Smooth muscle cell of the brain vasculature (primary cell): Measurements from ENCODE around the gene THRB.

Source experiments
- DNase-seq: peaks from one replicate; pipeline ENCODE4 v3.0.0-alpha.2; 2012; ENCODE audit warnings: low read depth, low spot score

The THRB gene

DNA sequence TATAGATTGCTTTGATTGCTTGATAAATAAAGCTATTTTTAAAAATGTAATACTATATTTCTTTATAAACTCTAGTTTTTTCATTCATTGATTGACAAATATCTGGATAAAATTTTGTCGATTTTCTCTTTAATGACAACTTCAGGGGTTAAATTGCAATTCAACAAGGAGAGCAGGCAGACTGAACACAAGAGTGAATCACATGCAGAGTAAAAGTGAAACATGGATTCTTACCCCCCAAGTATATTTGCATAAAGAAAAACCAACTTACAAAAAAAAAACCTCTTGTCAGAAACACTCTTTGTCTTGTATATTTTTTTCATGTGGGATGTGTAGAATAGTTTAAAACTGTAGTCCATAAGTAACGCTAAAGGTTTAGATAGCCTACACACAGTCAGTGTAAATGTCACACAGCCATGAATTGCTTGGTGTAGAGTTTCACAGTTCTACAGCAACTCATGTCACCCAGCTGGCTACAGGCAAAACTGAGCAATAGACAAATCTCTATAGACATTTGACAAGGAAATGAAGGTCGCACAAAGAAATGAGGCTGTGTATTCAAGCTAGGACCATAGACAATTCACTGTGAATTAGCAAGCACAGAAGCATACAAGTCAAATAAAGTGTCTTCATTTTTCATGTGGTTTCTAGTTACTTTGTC lies 141.6 kb downstream of the THRB start:
- no peak for DNase-seq

GRCh38 chr3:24351779-24352469 lies 142.7 kb downstream of the THRB start:
- DNase-seq: no peak

GRCh38 chr3:24349367-24350019 lies 145.2 kb downstream of the THRB start:
- DNase-seq: no peak

- no peak for DNase-seq
Measured at GRCh38 chr3:24348348-24348747, 146.3 kb downstream of the THRB start.

DNA sequence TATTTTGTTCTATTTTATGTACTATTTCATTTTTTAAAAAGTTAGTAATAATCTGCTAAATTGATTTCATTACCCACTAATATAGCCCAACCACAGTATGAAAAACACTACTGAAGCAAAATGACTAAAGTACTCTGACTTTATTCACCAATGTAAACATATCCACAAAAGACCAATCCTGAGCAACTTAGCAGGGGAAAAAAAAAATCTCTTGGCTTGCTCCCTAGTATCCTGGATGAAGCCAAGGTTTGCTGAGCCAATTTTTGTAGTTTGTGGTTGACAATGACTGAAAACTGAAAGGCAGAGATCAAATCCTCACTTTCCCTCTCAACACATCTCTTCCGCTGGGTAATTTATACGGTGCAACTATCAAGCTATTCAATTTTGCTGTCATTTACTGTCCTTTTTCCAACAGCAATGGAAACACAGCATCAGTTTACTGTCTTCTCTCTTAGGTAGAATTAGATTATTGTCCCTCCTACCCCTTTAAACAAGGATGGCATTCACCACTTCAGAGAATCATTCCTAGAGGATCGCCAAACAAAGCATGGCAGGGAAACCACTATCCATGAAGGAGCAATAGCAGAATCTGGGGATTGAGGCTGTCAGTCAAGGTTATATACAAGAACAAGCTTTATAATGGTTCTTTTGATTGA lies 149.7 kb downstream of the THRB start:
- DNase-seq: no peak

DNA sequence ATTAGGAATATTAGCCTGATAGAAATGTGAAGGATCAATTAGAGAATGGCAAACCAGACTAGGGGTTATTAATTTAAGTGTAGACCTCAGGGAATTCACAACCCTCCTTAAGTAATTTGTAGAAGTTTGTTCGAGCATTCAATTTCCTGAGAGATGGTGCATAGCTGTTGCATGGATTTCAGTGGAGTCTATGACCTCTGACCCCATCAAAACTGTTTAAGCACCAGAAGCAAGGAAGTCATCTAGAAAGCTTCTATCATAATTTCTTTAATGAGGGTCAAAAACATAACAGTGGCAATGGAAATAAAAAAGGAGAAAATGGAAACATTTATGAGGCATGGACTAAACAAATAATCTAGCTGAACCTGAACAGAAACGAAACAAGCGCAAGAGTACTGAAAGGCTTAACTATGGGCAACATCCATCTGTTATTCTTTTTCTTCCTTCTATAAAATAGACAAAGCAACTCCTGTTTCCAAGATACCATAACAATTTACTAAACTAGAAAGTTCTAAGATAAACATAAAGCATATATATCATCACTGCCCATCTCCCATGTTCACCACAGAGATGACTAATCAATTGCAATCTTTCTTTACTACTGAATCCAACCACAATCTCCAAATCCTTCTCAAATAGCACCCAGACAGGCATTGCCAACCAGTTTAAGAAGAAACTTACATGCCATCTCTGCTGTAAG lies 151.4 kb downstream of the THRB start:
- DNase-seq: no peak

- no peak for DNase-seq
Measured at GRCh38 chr3:24342275-24342674, 152.4 kb downstream of the THRB start.

DNA sequence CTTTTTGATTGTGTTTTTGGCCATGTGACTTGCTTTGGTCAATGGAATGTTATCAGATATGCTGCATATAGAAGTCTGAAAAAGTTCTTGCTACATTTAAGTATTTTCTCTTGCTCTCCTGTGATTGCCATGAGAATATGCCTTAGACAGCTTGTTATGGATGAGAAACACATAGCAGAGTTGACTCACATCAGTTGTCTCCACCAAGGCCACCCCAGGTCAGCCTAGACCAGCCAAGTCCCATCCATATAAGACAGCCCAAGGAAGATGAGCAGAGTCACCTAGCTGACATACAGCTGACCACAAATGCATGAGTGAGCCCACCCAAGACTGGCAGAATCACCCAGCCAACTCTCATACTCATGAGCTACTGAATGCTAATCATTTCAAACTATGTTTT lies 153.0 kb downstream of the THRB start:
- no peak for DNase-seq

GRCh38 chr3:24340966-24341365 lies 153.7 kb downstream of the THRB start:
- no peak for DNase-seq

GRCh38 chr3:24340161-24340560 lies 154.5 kb downstream of the THRB start:
- DNase-seq: no peak

GRCh38 chr3:24339266-24339825 lies 155.3 kb downstream of the THRB start:
- peak; percentile 70 for DNase-seq

DNA sequence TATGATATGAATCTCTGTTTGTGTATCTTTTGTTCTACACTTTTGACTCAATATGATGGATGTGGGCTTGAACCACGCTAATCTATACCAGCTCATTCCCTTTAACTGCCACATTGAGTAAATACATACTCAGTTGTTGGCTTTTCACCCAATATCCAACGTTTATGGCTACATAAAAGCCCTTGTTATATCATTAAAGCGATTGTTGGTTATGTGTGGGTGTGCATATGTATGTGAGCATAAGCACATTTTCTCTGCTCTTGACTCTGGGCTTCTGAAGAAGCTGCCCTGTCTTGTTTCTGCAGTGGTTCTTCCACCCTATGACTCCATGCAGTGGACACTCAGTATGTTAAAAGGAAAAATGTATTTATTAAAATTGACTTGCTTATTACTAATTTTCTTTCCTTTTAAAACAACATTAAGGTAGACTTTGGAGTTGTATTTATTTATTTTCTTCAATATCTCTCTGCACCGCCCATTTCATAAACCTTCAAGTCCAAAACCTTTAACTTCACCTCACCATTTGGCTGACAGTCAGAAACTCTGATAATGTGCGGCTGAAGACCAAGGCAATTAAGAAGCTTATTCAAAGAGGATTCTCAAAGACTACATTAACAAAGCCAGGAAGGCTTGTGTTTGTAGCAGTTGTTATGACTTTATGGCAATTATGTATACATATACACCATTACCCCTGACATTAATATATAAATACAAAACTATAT lies 156.1 kb downstream of the THRB start:
- DNase-seq: no peak

DNA sequence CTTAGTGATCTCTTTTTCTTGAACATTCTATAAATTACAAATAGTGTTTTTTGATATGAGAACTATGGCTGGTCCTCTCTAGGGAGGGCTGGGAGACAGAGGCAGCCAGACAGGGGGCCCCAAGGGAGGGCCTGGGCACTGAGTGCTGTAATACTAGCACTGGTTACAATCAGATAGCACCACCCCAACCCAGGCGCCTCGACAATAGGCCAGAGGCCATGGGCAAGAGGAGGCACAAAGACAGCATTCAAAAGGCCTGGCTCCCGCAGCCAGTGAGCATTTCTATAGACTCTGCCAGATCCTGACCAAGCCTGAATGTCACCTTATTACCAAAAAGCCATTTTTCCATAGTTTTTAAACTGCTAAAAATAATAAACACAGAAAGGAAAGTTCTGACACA lies 158.5 kb downstream of the THRB start:
- no peak for DNase-seq

- no peak for DNase-seq
Measured at GRCh38 chr3:24332092-24332491, 162.6 kb downstream of the THRB start.

GRCh38 chr3:24323272-24323671 lies 171.4 kb downstream of the THRB start:
- DNase-seq: no peak

DNA sequence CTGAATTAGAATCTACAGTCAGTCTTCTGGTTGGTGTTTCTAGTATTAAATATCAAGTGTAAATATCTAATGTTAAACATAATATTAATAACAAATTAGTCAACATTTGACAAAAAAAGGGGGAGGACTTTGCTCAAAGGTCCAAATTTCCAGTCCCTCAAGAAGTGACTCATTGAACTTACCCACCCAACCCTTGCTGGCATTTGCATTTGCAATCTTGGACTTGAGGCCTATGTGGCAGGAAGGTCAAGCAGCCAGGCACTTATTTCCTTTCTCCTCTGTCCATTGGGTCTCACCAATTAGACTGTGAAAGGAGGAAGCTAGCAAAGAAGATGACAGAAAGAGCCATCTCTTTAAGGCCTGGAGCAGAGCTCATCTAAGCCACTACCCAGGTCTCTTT lies 174.0 kb downstream of the THRB start:
- DNase-seq: no peak

DNA sequence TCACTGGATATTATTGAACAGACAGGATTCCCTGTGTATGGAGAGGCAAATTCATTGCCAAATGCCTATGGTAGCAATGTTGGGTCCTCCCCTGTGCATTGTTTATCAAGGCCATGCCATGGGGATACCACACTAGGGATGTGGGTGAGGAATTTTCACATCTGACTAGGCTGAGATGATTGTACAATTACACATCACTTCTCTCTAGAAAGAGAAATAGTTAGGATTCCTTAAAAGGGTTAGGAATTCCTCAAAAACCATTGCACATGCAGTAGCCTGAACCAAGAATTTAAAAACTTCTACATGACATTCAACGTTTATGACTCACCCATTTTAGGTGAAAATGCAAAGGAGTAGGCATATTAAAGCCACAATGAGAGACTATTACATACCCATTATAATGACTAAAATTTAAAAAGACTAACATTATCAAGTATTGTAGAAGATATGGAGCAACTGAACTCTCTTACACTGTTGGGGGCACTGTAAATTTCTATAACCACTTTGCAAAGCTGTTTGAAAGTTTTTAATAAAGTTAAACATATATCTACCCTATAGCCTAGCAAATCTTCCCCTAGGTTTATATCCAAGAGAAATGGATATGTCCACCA lies 175.9 kb downstream of the THRB start:
- no peak for DNase-seq

GRCh38 chr3:24316887-24317383 lies 177.7 kb downstream of the THRB start:
- no peak for DNase-seq

- DNase-seq: no peak
Measured at GRCh38 chr3:24315971-24316370, 178.7 kb downstream of the THRB start.

GRCh38 chr3:24315356-24315755 lies 179.3 kb downstream of the THRB start:
- DNase-seq: no peak
